ENCODE measurements around the gene PAPSS2. TPM values are rescaled to one million over a fixed set of nuclear protein-coding genes. Genes with fewer than 3 reads are reported as not detected.
A peak's percentile ranks its signal among the peaks of the same experiment; 100 is the strongest.
"Not testable (repeated sequence)": the region's sequence is repeated elsewhere in the genome, so short reads cannot be mapped to it uniquely, and the experiment has no call there.

PAPSS2 gene
- total RNA-seq, 1 donor from 2014 or later: 2.0 TPM

GRCh38 chr10:87700031-87700796 is 40.5 kb downstream of the PAPSS2 start:
- no peak for FAIRE-seq
- no peak for DNase-seq (ENCODE audit: low spot score in 2 of 2)

- FAIRE-seq: no peak
These were observed 42.7 kb downstream of the PAPSS2 start for GRCh38 chr10:87702260-87702972.

DNA sequence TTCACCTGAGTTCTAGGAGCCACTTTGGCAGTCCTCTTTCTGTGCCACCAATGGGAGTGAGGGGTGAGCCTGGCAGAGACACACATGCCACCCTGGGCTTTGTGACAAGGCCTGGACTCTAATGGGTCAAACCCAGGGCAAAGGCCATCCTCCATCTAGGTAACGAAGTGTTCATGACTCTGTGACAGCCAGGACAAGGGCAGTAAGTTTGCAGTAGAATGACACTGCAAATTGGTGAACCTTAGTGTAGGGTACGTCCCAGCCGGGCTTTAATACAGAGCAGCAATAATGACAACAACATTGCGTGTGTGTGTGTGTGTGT is 43.3 kb downstream of the PAPSS2 start:
- DNase-seq (ENCODE audit: low spot score in 2 of 2): no peak
- no peak for FAIRE-seq

More at GRCh38 chr10:87702260-87702972, 42.7 kb downstream of the PAPSS2 start:
- DNase-seq (ENCODE audit: low spot score in 2 of 2): no peak

GRCh38 chr10:87703771-87704170 is 44.1 kb downstream of the PAPSS2 start:
- DNase-seq (ENCODE audit: low spot score in 2 of 2) (no peak), FAIRE-seq (no peak)

DNA sequence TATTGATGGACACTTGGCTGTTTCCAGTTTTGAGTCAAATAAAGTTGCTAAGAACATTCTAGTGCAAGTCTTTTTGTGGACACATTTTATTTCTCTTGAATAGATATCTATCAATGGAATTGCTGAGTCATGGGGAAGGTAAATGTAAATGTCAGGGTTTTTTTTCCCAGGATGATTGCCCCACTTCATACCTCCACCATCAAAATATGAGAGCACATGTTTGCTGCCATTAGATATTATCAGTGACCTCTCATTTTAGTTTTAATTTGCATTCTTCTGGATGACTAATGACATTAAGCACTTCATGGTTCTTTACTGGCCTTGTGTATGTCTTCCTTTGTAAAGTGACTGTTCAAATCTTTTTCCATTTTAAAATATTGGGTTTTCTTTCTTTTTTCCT is 45.7 kb downstream of the PAPSS2 start:
- DNase-seq (ENCODE audit: low spot score in 2 of 2) (no peak), FAIRE-seq (no peak)

DNA sequence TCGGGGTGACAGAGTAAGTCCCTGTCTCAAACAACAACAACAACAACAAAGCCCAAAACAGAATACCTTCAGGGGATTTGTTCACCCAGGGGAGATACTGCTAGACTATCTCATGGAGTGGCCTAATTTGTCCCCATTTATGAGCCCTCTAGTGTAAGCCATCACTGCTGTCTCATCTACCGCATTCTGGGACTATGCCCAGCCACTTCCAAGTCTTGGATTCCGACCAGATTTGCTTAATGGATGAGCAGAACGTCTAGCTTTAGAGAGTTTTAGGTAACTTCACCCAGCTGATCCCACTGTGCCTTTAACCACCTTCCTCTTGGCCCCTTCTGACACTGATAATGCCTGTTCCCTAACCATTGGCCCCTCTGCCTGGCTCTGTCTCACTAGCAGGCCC is 47.1 kb downstream of the PAPSS2 start:
- DNase-seq (ENCODE audit: low spot score in 2 of 2) (no peak), FAIRE-seq (no peak)

GRCh38 chr10:87707254-87707653 is 47.6 kb downstream of the PAPSS2 start:
- DNase-seq (ENCODE audit: low spot score in 2 of 2): no peak
- FAIRE-seq: no peak

- no peak for FAIRE-seq
These were observed 53.4 kb downstream of the PAPSS2 start for GRCh38 chr10:87712913-87713616.

GRCh38 chr10:87713707-87714106 is 54.0 kb downstream of the PAPSS2 start:
- FAIRE-seq (no peak), DNase-seq (ENCODE audit: low spot score in 2 of 2) (no peak)

More at GRCh38 chr10:87712913-87713616, 53.4 kb downstream of the PAPSS2 start:
- no peak for DNase-seq (ENCODE audit: low spot score in 2 of 2)

- no peak for DNase-seq (ENCODE audit: low spot score in 2 of 2)
- no peak for FAIRE-seq
These were observed 56.1 kb downstream of the PAPSS2 start for GRCh38 chr10:87715552-87716347.

DNA sequence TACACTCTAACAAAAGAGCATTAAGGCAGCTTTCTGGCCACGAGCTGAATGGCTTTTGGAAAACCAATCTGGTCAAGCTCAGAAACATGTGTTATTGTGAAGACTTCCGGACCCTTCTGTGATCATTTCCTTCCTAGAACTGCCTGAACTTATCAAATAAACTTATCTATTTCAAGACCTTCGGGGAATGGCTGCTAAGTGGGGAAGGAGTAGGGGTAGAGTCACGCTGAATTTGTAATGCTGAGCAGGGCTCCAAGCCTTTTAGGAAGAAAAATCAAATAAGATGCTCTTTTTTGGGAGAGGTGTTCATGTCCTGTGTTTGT is 56.6 kb downstream of the PAPSS2 start:
- DNase-seq (ENCODE audit: low spot score in 2 of 2) (no peak), FAIRE-seq (no peak)

- DNase-seq (ENCODE audit: low spot score in 2 of 2): no peak
These were observed 61.0 kb downstream of the PAPSS2 start for GRCh38 chr10:87720665-87721064.

DNA sequence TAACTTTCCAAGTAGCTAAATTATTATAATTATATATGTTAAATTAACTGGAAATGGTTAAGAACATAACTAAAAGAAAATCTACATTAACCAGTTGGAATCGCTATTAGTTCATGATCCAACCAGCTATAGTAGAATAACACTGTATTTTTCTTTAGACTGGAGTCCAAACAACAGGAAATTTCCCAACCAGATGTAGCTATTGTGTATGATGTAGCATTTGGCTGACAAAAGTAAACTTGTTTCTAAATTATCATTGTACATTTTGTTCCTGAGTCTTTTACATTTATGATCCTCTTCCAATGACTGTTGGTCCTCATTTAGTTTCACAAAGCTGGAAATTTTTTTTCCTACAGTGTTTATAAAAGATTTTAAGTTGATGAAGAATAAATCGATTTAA is 62.1 kb downstream of the PAPSS2 start:
- no peak for DNase-seq (ENCODE audit: low spot score in 2 of 2)
- FAIRE-seq: no peak

More at GRCh38 chr10:87720665-87721064, 61.0 kb downstream of the PAPSS2 start:
- no peak for FAIRE-seq

- no peak for DNase-seq (ENCODE audit: low spot score in 2 of 2)
These were observed 63.0 kb downstream of the PAPSS2 start for GRCh38 chr10:87722716-87723115.

GRCh38 chr10:87723500-87723899 is 63.8 kb downstream of the PAPSS2 start:
- DNase-seq (ENCODE audit: low spot score in 2 of 2) (no peak), FAIRE-seq (no peak)

More at GRCh38 chr10:87722716-87723115, 63.0 kb downstream of the PAPSS2 start:
- no peak for FAIRE-seq

- FAIRE-seq (no peak), DNase-seq (ENCODE audit: low spot score in 2 of 2) (no peak)
These were observed 65.1 kb downstream of the PAPSS2 start for GRCh38 chr10:87724789-87725188.

DNA sequence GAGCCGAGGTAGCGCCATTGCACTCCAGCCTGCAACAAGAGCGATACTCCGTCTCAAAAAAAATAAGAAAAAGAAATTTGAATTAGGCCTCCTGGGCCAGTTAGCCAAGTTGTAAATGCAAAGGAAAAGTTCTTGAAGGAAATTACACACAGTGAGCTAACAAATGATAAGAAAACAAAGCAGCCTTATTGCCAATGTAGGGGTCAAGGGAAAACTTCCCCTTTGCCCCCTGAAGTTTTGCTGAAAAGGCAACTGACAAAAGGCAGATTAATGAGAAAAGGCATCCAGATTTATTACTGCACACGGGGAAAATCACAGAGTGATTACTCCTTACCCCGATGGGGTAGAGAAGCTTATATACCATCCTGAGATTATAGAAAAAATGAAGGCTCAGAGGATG is 70.3 kb downstream of the PAPSS2 start:
- FAIRE-seq (no peak), DNase-seq (ENCODE audit: low spot score in 2 of 2) (no peak)

DNA sequence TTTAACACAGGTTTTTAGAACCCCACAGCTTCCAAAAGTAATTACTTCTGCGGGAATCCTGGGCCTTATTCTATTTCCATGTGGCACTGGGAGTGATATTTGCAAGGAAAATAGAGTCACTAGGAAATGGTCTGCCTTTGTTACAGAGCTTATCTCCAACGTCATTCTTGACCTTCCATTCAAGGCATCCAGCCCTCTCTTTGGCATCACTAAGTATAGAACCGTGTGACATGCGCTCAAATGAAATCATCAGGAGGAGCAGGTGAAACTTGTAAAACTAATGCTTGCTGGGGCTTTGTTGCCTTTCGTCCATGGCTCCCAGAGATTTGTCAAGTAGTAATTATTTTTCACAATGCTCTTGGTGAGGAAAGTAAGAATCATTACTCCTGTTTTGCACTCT is 73.4 kb downstream of the PAPSS2 start:
- FAIRE-seq (no peak), DNase-seq (ENCODE audit: low spot score in 2 of 2) (no peak)

DNA sequence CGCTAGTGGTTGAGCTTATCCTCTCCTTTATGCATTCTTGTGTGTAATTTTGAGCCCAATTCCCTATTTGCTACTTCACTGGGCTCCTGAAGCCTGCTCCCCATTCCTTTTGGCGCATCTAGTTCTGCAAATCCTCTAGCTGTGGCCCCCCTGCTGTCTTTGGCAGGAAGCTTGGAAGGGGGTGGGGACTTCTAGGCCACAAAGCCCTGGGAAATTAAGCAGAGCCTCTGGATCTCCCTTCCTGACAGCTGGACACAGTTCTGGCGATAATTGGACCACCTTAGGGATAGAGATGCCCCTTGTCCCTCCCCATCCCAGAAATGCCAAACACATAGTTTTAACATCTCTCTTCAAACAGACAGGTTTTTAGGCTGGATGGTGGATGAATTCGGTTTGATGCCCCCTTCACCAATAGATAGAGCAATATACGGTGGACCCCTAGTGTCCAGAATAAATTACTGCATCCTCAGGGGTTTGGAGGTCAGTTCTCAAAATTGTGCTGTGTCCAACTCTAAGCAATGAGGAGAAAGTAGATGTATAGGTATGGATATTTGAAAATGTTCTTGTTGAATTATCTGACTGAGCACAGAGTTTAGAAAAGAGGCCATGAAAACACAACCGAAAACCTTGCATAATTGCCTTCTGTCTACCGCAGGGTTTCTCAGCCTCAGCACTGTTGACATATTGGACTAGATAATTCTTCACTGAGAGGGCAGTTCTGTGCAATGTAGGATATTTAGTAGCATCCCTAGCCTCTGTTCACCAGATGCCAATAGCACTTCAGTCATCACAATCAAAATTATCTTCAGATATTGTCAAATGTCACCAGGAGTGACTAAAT is 75.5 kb downstream of the PAPSS2 start:
- no peak for FAIRE-seq
- peak; percentile 11 to 42 for DNase-seq (ENCODE audit: low spot score in 2 of 2)

DNA sequence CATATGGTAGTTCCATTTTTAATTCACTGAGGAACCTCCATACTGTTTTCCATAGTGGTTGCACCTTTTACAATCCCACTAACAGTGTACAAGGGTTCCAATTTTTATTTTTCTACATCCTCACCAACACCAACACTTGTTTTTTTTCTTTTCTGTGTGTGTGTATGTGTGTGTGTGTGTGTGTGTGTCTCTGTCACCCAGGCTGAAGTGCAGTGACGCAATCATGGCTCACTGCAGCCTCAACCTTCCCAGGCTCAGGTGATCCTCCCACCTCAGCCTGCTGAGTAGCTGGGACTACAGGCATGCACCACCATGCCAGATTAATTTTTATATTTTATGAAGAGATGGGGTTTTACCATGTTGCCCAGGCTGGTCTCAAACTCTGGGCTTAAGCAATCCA is 78.6 kb downstream of the PAPSS2 start:
- not testable (repeated sequence) for DNase-seq (ENCODE audit: low spot score in 2 of 2); FAIRE-seq
